GM21529 (cell line): ENCODE results near the gene SVEP1.
"Not testable (repeated sequence)": the region's sequence is repeated elsewhere in the genome, so short reads cannot be mapped to it uniquely, and the experiment has no call there.

Experiments used
- ATAC-seq: cut with Tn5 transposase; IDR thresholded peaks from one replicate; pipeline ENCODE4 v1.9.1; 2021; ENCODE audit not compliant: unreplicated experiment

Gene SVEP1

GRCh38 chr9:110579034-110579861 is at the start of gene SVEP1:
TSS of gene SVEP1 (minus strand) at chr9:110579741. CDS start at chr9:110579543, 198 bp downstream.
- ATAC-seq, result no peak

DNA sequence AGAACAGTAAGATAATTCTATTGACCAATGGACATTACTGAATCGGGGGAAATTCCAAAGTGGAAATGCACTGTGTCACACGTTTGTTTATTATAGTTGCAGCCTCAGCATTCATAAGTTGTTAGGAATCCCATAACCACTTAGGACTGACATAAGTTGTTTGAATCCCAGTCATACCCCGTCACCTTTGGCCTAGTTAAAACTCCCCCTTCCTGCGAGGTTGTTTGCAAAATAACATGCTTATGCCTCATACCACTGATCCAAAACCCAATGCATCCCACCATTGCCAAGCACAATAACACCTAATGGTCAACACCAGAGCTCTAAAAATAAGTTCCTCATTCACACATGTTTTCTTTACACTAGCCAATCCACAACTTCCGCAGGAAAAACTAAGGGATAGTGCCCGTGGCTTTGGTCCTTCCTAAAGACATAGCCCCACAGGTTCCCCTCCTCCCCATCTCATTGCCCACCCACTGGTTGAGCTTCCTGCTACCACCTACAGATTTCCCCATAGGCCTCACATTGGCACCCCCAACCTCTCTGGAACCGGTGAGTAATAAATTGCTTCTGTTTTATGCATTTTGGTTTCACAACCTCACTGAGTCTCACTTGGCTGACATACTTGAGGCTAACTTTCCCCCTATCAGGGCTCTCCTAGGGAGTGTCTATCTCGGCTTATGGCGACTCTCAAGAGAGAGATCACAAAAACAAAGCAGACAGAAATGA is 46.7 kb upstream of the SVEP1 start:
- peak; percentile 98 for ATAC-seq

DNA sequence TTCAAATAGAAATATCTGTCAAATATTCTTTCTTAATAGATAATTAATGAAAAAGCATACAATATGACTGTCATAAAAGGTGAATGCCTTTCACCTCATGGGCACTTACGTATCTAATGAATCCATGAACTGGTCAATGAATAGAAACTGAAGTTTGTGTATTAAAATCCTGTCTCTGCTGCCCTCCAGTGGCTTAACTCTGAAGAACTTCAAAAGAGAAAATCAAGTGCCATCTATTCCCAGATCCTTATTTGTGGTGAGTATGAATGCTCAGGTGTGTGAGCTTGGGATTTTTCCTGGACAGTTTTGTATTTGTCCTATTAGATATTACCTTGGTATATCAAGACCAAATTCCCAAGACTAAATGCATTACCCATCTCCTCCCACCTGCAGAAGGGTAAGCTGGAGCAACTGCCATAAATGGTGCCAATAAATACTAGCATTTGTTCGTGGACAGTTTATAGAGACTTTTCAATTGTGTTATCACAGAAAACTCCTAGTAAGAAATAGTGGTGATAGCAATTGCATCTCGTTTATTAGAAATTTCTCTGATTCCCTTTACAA is 44.0 kb upstream of the SVEP1 start:
- ATAC-seq, result peak; percentile 39

GRCh38 chr9:110622368-110622767 is 42.8 kb upstream of the SVEP1 start:
- no peak for ATAC-seq

- no peak for ATAC-seq
Observed at GRCh38 chr9:110620726-110621125, 41.2 kb upstream of the SVEP1 start.

GRCh38 chr9:110619831-110620230 is 40.3 kb upstream of the SVEP1 start:
- no peak for ATAC-seq

DNA sequence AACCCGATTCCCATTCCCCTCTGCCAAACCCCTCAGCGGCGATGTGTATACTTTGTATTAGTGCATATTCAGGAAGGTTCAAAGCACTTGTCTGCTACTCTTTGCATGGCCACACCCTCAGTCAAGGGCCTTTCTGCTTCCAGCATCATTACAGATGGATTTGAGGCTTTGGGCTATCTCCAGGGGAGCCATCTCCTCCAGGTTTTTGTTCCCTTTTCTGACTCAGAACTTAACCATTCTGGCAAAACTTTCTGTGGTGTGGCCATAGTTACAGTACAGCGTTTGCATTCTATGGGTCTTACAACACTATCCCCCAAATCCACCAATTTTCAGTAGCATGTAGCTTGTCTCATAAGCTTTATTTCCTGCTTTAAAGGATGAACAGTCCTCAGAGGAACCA is 36.0 kb upstream of the SVEP1 start:
- no peak for ATAC-seq

DNA sequence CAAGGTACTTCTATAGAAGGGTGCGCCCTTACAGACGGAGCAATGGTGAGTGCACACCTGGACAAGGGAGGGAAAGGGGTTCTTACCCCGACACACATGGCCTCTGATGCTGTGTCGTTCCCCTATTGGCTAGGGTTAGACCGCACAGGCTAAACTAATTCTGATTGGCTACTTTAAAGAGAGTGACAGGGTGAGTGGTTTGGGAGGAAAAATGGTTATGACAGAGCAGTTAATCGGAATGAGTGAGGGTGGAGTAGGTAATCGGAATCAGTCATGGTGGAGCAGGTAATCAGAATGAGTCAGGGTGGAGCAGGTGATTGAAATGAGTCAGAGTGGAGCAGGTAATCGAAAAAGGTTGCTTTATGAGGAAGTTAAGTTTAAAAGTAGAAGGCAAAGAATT is 35.0 kb upstream of the SVEP1 start:
- not testable (repeated sequence) for ATAC-seq

DNA sequence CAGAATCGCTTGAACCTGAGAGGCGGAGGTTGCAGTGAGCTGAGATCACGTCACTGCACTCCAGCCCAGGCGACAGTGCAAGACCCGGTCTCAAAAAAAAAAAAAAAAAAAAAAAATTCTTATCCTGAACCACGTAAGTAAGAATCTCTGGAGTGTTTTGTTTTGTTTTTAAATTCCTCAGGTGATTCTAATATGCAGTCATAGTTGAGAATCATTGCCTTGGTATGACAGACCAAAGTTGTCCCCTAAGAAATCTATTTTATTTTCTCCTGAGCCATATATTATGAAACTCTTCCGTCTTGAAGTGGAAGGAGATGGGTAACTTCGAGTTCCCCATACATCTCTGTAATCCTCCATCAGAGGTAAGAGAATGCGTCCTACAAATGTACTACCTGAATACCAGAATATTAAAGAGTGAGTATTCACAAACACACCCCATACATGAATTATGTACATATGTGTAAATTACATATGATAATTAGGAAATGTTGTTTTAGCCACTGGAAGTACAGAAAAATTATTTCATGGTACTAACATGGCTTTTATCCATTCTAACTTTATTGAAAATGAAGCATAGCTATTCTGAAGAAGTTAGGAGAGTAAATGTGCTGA is 26.7 kb upstream of the SVEP1 start:
- ATAC-seq, result no peak

- no peak for ATAC-seq
Observed at GRCh38 chr9:110605565-110605964, 26.0 kb upstream of the SVEP1 start.

DNA sequence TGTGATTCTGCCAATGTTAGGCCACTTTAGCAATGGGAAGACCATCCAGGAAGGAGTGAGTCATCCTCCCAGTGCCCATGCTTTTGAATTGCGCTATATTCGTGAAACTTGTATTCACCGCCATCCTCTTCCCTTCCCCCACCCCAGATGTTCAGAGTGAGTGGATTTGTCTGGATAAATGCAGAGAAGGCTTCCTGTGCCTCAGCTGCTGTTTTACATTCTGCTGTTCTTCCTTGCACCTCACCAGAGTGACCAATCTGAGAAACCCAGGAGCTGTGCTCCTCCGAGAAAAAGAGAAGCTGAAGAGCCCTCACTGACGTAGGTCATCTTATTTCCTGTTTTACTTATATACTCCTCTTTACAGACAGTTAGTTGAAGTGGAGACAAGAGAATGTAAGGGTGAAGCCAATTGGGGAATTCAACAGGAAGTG is 24.6 kb upstream of the SVEP1 start:
- ATAC-seq, result no peak

- ATAC-seq, result no peak
Observed at GRCh38 chr9:110602281-110602680, 22.7 kb upstream of the SVEP1 start.

- ATAC-seq, result no peak
Observed at GRCh38 chr9:110601098-110601497, 21.6 kb upstream of the SVEP1 start.

DNA sequence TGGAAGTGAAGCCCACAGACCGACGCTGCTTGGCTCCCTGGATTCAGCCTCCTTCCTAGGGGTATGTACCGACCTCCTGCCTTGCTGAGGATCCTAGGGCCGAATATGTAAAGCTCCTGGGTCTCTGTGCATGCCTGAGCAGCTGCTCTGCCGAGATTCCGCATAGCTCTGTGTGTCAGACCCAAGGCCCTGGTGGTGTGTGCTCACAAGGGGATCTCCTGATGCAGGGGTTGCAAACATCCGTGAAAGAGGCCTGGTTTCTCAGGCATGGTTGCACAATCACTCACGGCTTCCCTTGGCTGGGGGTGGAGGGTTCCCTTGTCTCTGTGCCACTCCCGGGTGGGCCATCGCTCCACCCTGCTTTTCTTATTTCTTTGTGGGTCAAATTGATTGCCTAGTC is 19.9 kb upstream of the SVEP1 start:
- ATAC-seq, result no peak

DNA sequence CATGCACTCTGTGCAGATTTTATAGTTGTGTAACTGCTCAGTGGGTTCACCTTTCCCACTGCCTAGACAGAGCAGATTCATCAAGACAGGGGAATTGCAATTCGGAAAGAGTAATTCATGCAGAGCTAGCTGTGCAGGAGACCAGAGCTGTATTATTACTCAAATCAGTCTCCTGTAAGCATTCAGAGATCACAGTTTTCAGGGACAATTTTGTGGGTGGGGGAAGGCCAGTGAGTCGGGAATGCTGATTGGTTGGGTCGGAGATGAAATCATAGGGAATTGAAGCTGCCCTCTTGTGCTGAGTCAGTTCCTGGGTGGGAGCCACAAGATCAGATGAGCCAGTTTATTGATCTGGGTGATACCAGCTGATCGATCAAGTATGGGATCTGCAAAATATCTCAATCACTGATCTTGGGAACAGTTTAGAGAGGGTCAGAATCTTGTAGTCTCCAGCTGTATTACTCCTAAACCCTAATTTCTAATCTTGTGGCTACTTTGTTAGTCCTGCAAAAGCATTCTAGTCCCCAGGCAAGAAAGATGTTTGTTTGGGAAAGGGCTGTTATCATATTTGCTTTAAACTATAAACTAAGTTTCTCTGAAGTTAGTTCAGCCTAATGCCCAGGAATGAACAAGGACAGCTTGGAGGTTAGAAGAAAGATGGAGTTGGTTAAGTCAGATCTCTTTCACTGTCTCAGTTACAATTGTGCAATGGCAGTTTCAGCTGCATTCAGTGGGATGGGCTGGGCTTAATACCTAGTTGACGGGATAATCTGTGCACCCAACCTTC is 12.7 kb upstream of the SVEP1 start:
- no peak for ATAC-seq

GRCh38 chr9:110591526-110591925 is 12.0 kb upstream of the SVEP1 start:
- no peak for ATAC-seq

DNA sequence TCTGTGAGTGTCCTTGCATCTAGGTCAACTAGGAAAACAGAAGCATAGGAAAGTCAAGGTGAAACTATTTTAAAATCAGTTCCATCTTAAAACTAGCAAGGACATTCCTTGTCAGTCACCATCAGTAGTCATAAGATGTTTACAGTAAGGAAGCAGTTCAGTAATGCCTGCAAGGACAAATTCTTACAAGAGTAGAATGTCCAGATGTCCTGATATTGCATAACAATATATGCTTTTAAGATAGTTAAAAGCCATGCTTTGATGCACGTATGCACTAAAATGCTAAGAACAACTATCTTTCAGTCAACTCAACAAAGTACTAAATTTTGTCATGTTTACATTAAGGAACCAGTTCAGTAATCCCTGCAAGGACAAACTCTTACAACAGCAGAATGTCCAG is 11.3 kb upstream of the SVEP1 start:
- ATAC-seq, result no peak

- ATAC-seq, result no peak
Observed at GRCh38 chr9:110588296-110588695, 8.8 kb upstream of the SVEP1 start.

- no peak for ATAC-seq
Observed at GRCh38 chr9:110583237-110583636, 3.7 kb upstream of the SVEP1 start.

DNA sequence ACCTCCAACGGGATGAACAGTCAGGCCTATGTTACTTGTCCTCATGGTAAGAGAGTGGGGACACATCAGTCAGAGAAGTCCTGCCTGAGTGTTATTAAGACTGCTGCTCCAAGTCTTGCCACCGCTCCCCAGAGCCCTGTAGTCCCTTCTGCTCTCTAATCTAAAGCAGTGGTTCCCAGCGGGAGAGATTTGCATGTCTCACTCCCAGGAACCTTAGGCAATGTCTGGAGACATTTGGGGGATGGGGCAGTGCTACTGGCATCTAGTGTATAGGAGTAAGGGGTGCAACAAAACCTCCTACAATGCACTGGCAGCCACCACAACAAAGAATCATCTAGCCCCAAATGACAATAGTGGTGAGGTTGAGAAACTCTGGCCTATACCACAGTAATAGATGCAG is 2.6 kb upstream of the SVEP1 start:
- ATAC-seq, result no peak

DNA sequence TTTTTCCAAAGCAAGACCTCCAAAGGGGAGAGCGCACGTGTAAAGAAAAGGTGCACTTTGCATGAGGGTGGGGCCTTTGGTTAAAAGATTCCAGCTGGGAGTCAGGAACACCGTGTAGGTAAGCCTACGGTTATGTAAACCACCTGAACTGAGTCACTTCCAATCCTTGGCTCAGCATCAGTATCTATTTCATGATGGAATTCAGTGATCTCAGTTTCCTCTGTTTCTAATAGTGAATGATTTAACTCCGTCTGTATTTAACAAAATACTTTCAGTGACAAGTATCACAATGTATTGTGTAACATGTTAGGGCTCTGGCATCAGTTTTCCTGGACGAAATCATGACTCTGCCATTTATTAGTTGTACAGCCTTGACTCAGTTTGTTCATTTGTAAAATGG is 1.3 kb upstream of the SVEP1 start:
- no peak for ATAC-seq
